HL-60/S4 (cell line): Measurements from ENCODE around the gene CCT5.

Experiments used
- in situ Hi-C: fragments of 300-500 bp; cut with MboI; formaldehyde crosslinking; loops from 2 replicates; pipeline ENCODE4 v1.14.3; 2022; ENCODE audit warnings: low sequenced_read_pairs

The CCT5 gene

DNA sequence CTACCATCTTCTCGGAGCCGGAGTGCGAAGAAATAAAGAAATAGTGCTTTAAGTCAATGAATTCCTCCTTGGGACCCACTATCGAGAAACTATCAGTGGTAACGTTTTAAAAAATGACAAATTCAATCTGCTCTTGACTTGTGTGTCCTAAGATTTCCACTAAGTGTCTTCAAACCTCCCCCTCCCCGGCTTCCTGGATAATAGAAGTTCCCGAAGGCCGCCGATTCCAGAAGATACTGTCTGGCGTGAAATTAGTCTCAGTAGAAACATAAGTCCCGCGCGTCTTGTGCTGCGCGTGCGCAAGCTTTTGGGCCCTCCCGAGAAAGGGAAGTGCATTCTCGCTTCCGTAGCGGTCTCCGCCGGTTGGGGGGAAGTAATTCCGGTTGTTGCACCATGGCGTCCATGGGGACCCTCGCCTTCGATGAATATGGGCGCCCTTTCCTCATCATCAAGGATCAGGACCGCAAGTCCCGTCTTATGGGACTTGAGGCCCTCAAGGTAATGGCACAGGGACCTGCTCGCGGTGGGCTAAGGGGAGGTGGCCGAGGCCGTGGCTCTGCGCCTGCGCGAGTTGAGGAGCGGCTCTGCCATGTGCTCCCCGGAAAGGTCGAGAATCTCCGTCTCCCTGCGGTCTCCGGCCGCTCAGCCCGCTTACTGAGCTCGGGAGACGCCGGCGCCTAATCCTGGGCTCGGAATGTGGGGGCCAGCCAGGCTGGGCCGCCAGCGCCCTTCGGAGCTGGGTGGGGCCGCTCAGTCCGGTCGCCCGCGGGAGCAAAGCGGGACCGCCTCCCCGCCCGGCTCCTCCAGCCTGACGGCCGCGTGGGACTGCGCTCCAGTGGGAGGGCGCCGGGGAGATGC, at the start of gene CCT5:
TSS of gene CCT5 (plus strand) at position 333 of the 858 bp plus-strand sequence. CDS start at position 394, 61 bp downstream.
- in situ Hi-C loops = no loop called here

DNA sequence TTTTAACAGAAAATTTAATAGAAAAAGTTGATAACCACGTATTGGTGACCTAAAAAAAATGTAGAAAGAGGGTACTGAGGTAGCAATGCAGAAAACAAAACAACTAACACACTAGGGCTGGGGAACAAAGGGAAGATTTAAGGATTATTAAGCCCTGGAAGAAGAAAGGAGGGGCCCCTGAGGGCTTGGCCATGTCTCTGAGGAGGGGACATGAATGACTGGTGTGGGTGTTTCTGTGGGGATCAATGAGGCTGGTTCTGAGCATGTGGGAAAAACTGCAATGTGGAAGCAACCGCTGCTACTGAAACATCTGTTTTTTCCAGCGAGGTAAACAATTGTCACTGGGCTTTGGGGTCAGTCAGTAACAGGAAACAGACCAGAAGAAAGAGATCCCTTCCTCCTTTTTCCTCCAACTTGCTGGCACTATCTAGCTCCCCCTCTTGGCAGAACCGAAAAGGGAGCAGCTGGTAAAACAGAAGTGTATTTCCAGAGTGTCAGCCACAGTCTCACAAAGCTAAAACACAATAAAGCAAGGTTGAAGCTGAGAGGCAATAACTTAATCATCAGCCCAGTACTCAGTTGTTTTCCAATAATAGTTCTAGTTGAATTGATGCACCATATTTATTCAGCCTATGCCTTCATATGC, 48.7 kb upstream of the CCT5 start:
- in situ Hi-C loops = no loop called here

DNA sequence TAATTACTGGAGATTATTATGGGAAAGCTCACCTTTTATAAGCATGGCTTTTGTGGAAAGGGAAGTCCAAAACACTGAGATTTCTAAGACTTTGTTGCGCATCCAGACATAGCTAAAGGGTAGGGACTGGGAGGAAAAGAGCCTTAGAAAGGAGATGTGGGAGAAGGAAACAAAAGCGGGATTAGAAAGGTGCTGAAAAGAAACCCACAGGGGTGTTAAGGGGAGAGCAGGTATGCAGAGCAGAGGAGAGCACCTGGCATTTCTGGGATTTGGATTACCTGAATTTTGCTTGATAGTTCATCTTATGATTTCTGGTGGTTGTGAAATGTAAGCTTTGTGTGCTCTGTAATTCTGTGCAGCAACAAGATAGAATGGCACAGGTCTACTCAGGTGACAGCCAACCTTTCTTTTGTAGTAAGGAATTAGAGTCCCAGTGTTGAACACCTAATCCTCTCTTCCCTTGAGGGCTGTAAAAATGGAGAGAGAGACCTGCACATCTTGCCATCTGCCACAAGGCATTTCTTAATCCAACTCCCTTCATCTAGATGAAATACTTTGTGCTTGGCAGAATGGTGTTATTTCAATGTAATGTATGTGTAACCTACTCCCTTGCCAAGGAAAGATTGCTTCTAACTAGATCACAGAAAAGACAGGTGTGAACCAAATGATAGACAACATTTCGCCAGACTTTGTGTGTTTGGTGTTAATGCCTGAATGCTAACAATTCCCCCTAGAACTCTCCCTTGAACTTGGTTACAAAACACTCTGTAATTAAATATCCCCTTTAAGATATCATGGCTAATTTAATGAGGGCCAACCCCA, 47.8 kb upstream of the CCT5 start:
- in situ Hi-C loops = no loop called here

DNA sequence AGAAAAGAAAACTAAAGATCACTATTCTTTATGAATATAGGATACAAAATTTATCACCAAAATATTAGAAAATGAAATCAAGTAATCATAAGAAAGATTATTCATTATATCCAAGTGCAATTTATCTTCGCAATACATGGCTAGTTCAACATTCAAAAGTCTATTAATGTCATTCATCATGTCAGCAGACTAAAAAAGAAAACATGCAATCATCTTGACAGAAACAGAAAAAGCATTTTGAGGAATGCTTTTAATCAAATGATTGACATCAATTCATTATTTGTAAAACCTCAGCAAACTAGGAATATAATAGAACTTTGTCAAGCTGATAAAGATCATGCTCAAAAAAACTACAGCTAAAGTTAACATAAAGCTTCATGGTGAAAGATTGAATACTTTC, 41.1 kb upstream of the CCT5 start:
- in situ Hi-C loops = no loop called here

DNA sequence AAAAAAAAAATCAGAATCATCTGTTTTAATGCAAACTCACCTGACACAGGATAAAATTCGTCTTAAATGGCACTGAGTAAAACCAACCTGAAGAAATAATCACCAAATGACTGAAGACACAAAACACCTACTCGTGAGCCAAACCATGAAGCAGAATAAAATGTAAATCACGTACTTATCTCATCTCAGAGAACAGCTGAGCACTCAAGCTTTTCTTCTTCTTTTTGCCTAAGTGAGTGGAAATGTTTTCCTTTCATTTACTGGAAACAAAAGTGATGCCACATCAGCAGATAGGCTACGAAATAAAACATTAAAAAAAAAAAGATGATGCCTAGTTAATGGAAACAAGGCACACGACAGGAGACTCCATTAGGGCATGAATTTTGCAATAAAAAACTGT, 36.8 kb upstream of the CCT5 start:
- in situ Hi-C loops = no loop called here

DNA sequence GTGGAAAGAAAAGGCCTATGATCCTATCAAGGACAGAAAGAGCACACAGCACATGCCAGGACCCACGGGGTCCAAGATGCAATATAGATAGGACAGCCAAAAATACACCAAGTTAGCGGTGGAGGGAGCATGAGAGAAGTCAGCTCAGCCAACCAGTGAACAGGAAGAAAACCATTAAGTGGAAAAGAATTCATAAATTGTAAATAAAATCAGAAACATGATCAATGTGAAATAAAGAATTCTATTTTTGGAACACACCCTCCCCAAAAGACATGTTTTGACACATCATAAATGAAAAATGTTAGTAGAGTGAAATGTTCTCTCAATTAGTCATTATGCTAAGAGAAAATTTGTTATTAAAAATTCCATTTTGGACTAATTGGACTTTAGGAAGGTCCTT, 36.0 kb upstream of the CCT5 start:
- in situ Hi-C loops = no loop called here

DNA sequence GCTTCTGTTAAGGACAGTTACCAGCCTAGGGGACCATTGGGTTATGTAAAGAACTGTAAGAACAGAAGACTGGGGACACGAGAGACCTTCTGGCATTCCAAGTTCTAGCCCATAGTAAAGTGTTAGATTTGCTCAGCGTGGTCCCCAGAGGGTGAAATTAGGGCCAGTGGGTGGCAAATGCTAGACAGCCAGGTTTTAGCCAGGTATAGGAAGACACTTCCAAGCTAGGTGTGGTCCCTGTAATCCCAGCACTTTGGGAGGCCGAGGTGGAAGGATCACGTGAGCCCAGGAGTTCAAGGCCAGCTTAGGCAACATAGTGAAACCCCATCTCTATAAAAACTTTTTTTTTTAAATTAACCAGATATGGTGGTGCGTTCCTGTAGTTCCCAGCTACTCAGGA, 34.7 kb upstream of the CCT5 start:
- in situ Hi-C loops = no loop called here

DNA sequence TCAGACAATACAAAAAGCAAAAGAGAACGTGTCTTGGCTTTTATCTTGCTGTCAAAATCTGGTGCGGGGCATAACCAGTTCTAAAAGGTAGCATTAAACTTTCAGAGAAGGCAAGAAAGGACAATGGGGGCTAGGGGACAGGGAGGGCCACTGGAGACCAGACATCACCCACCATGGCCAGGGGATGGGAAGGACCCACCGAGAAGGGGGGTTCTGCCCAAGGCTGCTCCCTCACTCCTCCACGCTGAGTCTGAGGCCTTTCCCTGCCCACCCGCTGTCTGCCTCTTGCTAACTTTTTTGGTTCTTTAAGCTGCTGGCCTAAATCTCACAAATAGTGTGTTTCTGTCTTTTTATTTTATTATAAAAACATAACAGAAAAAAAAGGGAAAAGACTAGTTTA, 34.0 kb upstream of the CCT5 start:
- in situ Hi-C loops = no loop called here

DNA sequence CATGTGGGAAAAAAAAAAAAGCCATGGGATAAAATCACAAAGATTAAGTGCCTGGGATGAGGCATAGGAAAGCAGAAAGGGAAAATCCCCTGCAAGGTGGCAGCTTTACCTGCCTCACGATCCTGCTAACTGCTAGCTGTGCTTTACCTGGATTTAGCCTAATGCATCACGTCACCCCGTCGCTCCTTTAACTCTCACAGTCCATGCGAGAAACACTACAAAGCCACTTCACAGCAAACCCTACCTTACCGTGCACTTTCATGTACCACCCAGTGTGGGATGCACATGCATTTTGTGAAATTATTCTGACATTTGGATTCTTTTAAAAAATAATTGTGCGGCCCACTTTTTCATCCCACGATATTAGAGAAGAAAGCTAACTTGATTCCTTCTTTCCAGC, 31.4 kb upstream of the CCT5 start:
- in situ Hi-C loops = no loop called here

DNA sequence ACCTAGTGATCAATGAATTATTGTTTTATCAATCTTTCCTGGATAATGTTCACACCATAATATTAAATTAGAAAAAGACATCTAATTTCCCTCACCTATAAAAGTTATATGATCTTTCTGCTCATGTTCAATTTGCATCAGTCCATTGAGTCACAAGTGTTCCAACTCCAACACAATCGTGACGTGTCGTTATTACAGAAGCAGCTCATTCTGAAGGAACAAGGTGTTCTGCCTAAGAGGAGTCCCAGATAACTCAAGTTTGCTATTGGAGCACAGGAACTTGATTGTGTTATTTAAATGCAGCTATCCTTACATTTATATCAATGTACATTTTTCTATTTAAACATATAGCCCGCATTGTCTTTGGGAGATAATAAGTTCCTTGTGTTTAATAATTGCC, 31.0 kb upstream of the CCT5 start:
- in situ Hi-C loops = no loop called here

DNA sequence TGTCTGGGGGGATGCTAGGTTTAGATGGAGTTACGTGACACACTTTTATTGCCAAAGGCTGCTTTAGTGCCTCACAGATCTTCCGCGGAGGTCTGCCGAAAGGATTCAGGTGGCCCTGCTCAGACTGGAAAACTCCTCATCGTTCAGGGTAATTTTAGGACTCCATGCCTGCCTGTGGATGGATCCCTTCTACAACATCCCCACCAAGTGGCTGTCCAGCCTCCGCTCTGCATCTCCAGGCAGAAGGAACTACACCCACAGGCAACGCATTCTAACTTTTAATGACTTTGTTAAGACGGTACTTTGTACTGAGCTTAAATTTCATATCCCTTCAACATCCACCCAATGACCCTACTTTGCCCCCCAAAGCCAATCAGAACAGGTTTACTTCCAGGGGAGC, 29.8 kb upstream of the CCT5 start:
- in situ Hi-C loops = no loop called here

DNA sequence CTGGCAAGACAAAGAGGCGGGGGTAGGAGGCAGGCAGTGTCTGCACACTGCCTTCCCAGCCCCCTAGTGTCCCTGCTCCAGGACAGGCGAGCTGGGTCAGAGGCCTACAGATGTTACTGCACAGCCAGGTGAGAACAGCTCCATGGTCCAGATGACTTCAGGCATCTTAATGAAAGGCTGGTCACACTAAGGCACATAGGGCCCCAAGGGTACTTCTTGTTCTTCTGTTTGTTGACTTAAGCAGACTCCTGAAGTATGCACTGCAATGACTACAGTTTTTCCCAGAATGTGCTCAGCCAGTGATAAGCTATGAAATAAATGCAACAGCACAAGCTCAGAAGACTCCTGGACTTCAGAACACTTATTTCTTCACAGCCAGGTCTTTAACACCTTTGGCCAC, 27.8 kb upstream of the CCT5 start:
- in situ Hi-C loops = no loop called here

DNA sequence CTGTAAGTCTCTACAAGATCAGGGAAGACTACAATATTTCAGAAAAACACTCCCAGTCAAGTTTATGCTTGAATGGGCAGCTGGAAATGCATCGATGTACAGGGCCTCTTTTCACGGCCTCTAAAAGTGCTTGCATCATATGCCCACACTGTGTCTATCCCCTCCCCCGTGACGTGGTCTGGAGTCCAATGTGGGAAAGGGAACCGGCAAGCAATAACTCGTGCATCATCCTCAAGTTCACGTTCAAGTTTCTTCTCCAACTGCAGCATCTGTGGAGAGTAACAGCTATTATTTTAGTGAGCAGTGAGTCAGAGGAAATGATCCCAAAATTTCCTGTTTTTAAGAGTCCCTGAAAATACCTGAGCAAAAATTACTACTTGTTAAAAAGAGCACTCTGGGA, 22.7 kb upstream of the CCT5 start:
- in situ Hi-C loops = no loop called here

DNA sequence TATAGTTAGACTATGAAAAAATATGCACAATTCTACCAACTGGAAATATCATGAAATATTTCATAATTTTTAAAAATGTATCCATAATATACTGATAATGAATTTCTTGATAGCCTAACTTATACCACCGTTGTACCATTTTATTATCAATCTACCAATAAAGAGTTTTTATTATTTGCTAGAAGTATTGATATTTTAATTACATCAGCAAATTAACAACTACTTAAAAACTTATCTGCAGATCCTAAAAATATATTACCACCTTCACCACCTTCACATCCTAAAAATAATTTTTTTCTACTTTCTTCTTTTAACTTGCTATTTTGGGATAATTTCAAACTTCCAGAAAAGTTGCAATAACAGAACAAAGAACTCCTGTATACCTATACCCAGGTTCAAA, 21.8 kb upstream of the CCT5 start:
- in situ Hi-C loops = no loop called here

DNA sequence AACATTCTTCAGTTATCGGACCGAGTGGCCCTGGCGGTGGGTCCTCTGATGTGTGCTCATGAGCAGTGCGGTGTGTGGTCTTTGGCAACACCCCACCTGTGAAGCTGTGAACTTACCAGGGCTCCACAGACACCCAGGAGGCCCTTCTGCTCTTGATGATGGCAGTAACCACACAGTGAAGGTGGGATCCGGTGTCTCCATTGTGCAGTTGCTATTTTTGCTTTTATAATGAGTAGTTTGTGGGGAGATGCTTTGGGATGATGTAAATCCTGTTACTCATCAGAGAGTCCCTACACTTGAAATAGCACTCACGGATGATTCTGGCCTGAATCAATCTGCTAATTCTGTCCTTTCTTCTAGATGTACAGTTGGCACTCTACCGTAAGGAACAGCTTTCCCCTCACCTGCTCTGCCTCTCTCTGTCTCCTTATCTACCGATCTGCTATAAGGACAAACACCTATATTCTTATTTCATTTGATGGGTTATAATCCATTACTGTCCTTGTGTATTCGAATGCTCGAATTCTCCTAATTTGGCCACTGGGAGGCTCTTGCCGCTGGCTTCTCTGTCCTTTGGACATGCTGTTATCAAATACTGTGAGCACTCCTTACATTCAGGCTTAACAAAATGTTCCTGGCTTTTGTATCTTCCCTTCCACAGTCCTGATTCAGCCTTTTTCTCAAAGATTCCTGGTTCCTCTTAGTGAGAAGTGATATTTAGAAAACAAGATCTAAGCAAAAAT, 20.6 kb upstream of the CCT5 start:
- in situ Hi-C loops = no loop called here

DNA sequence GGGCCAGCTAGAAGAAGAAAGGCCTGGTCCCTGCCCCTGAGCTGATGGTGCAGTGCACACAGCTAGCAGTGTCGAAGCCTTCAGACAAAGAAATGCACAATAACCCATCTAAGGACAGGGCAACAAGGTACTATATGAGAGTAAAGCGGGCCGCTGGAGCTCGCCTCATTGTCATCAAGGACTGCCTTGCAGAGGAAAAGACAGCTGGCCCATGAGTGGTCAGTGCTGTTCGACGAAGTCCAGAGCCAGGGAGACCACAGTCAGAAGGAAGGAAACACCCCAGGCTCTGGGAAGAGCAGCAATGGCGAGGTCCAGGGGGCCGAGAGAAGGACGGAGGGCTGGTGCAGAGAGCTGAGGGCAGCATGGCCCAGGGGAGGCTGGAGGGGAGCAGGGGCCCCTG, 17.7 kb upstream of the CCT5 start:
- in situ Hi-C loops = no loop called here

DNA sequence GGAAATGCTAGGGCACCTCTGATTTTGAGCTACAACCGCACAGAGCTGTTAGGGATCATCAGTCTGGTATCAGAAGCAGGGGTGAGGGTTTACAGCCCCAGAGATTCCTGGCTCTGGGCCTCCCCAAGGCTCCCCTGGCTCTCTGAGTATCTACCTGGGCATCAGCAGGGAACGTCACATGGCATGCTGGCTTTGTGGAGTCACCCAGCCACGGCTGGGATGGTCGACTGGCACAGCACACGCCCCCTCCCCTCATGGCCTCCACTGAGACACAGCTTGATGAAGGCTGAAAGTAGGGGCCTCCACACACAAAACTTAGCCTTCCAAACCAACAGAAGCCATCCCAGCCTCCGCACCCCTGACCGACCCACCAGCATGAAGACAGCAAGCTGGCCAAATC, 17.1 kb upstream of the CCT5 start:
- in situ Hi-C loops = no loop called here

DNA sequence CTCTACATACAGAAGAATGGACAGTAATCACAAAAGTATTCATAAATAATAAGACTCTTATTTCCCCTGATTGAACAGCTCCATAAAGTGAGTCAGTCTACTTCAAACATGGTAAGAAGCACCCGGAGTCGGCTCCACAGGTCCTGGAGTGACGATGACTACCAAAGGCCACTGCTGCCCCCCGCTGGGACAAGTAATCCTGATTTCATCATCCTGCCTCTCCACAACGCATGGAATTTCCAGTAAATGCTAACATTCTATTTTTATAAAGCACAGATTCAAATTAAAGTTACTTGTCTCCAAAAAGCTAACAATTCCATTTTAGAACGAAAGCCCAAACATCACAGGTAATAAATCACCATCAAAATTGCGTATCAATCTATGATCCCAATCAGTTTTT, 16.6 kb upstream of the CCT5 start:
- in situ Hi-C loops = no loop called here

DNA sequence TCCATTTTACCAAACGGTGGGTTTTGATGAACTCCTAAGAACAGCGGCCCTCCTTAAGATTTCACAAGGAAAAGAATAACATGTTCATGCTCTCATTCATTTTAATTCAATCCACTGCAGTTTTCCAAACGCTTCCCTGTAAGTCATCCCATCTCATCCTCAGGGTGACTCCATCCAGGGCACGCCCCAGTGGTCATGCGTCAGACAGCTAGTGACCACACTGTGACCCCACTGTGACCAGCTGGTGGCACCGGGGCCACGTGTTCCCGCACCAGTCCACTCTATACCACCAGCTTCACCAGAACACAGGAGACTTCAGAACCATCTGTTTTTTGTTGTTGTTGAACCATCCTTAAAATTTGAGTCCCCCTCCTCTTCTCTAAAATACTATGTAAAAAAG, 14.7 kb upstream of the CCT5 start:
- in situ Hi-C loops = no loop called here

DNA sequence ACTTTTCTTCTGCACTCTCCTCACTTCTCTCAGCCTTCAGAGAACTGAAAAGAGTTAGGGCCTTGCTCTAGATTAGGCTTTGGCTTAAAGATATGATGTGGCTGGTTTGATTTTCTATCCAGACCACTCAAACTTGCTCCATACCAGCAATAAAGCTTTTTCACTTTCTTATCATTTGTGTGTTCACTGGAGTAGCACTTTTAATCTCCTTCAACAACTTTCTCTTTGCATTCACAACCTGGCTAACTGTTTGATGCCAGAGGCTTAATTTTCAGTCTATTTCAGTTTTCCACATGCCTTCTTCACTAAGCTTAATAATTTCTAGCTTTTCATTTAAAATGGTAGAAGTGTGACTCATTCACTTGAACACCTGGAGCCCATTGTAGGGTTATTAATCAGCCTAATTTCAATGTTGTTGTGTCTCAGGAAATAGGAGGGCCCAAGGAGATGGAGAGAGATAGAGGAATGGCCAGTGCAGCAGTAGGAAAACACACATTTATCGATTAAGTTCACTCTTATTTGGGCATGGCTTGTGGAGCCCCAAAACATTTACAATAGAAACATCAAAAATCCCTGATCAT, 6.3 kb upstream of the CCT5 start:
- in situ Hi-C loops = no loop called here
